Measurements from ENCODE around the gene KCNQ1.

Gene KCNQ1

GRCh38 chr11:2542406-2542805 lies 97.6 kb downstream of the KCNQ1 start:
- no peak overlapping the region for H3K4me2 ChIP-seq (ENCODE audit: insufficient read depth, low read length)

GRCh38 chr11:2547806-2548205 lies 103.0 kb downstream of the KCNQ1 start:
- Histone ChIP-seq H3K4me2 (ENCODE audit: insufficient read depth, low read length) (no peak overlapping the region), H3K9ac (ENCODE audit: low read depth, low read length) (no peak overlapping the region), H3K4me1 (ENCODE audit: insufficient read depth, low read length) (no peaks in the 10 kb centered on the region), H3K9me3 (ENCODE audit: insufficient read depth, low read length, severe bottlenecking) (no peaks in the 10 kb centered on the region), H3K27me3 (ENCODE audit: insufficient read depth, low read length, poor library complexity) (peaks cover 3% of the 10 kb centered on the region), H3K79me2 (ENCODE audit: insufficient read depth, low read length) (no peaks in the 10 kb centered on the region), H4K20me1 (ENCODE audit: insufficient read depth, low read length) (no peaks in the 10 kb centered on the region), H3K36me3 (ENCODE audit: insufficient read depth, low read length) (no peaks in the 10 kb centered on the region), H3K4me3 (ENCODE audit: low read depth in 1 of 2, low read length in 2 of 2) (no peak overlapping the region), H3K27ac (ENCODE audit: low read length) (no peak overlapping the region), H2AFZ (ENCODE audit: low read depth, low read length) (no peak overlapping the region)
- ATAC-seq (ENCODE audit: insufficient read depth, low read depth) (no peak), DNase-seq (no peak)
- TF ChIP-seq CTCF (IDR thresholded peaks at IDR 0.05; ENCODE audit: borderline replicate concordance, extremely low read depth, low read length, poor library complexity, severe bottlenecking) (no peak), EZH2 (IDR thresholded peaks at IDR 0.05; ENCODE audit: borderline replicate concordance, low read depth, low read length, severe bottlenecking) (no peak)

More at GRCh38 chr11:2542406-2542805, 97.6 kb downstream of the KCNQ1 start:
- no peaks in the 10 kb centered on the region for H3K36me3 ChIP-seq (ENCODE audit: insufficient read depth, low read length)
- H3K79me2 ChIP-seq (ENCODE audit: insufficient read depth, low read length), result no peaks in the 10 kb centered on the region
- no peak for ATAC-seq (ENCODE audit: insufficient read depth, low read depth)
- H3K27me3 ChIP-seq (ENCODE audit: insufficient read depth, low read length, poor library complexity), result peaks cover 2% of the 10 kb centered on the region
- no peak overlapping the region for H2AFZ ChIP-seq (ENCODE audit: low read depth, low read length)
- no peaks in the 10 kb centered on the region; the same call in 1 of the 2 replicates for H4K20me1 ChIP-seq (ENCODE audit: insufficient read depth, low read length)
- no peak overlapping the region for H3K4me3 ChIP-seq (ENCODE audit: low read depth in 1 of 2, low read length in 2 of 2)
- TF ChIP-seq EZH2 (IDR thresholded peaks at IDR 0.05; ENCODE audit: borderline replicate concordance, low read depth, low read length, severe bottlenecking), result no peak
- TF ChIP-seq CTCF (IDR thresholded peaks at IDR 0.05; ENCODE audit: borderline replicate concordance, extremely low read depth, low read length, poor library complexity, severe bottlenecking), result no peak
- no peak overlapping the region for H3K9ac ChIP-seq (ENCODE audit: low read depth, low read length)
- H3K4me1 ChIP-seq (ENCODE audit: insufficient read depth, low read length), result no peaks in the 10 kb centered on the region
- H3K9me3 ChIP-seq (ENCODE audit: insufficient read depth, low read length, severe bottlenecking), result no peaks in the 10 kb centered on the region
- no peak for DNase-seq
- H3K27ac ChIP-seq (ENCODE audit: low read length), result no peak overlapping the region

GRCh38 chr11:2548596-2548995 lies 103.8 kb downstream of the KCNQ1 start:
- Histone ChIP-seq H3K9ac (ENCODE audit: low read depth, low read length) (no peak overlapping the region), H3K9me3 (ENCODE audit: insufficient read depth, low read length, severe bottlenecking) (no peaks in the 10 kb centered on the region), H3K27ac (ENCODE audit: low read length) (no peak overlapping the region), H3K4me1 (ENCODE audit: insufficient read depth, low read length) (no peaks in the 10 kb centered on the region), H2AFZ (ENCODE audit: low read depth, low read length) (no peak overlapping the region), H4K20me1 (ENCODE audit: insufficient read depth, low read length) (no peaks in the 10 kb centered on the region), H3K4me2 (ENCODE audit: insufficient read depth, low read length) (no peak overlapping the region), H3K4me3 (ENCODE audit: low read depth in 1 of 2, low read length in 2 of 2) (no peak overlapping the region), H3K79me2 (ENCODE audit: insufficient read depth, low read length) (no peaks in the 10 kb centered on the region), H3K27me3 (ENCODE audit: insufficient read depth, low read length, poor library complexity) (peaks cover 3% of the 10 kb centered on the region), H3K36me3 (ENCODE audit: insufficient read depth, low read length) (no peaks in the 10 kb centered on the region)
- ATAC-seq (ENCODE audit: insufficient read depth, low read depth) (no peak), DNase-seq (no peak)
- no peak for TF ChIP-seq EZH2 (IDR thresholded peaks at IDR 0.05; ENCODE audit: borderline replicate concordance, low read depth, low read length, severe bottlenecking)
- no peak for TF ChIP-seq CTCF (IDR thresholded peaks at IDR 0.05; ENCODE audit: borderline replicate concordance, extremely low read depth, low read length, poor library complexity, severe bottlenecking)

- ATAC-seq (ENCODE audit: insufficient read depth, low read depth) (no peak), DNase-seq (no peak)
- Histone ChIP-seq H3K4me2 (ENCODE audit: insufficient read depth, low read length) (no peak overlapping the region), H3K79me2 (ENCODE audit: insufficient read depth, low read length) (no peaks in the 10 kb centered on the region), H3K4me3 (ENCODE audit: low read depth in 1 of 2, low read length in 2 of 2) (no peak overlapping the region), H4K20me1 (ENCODE audit: insufficient read depth, low read length) (no peaks in the 10 kb centered on the region), H3K4me1 (ENCODE audit: insufficient read depth, low read length) (no peaks in the 10 kb centered on the region), H3K36me3 (ENCODE audit: insufficient read depth, low read length) (no peaks in the 10 kb centered on the region), H2AFZ (ENCODE audit: low read depth, low read length) (no peak overlapping the region), H3K9me3 (ENCODE audit: insufficient read depth, low read length, severe bottlenecking) (no peaks in the 10 kb centered on the region), H3K9ac (ENCODE audit: low read depth, low read length) (no peak overlapping the region), H3K27ac (ENCODE audit: low read length) (no peak overlapping the region), H3K27me3 (ENCODE audit: insufficient read depth, low read length, poor library complexity) (peaks cover 3% of the 10 kb centered on the region)
- no peak for TF ChIP-seq CTCF (IDR thresholded peaks at IDR 0.05; ENCODE audit: borderline replicate concordance, extremely low read depth, low read length, poor library complexity, severe bottlenecking)
- TF ChIP-seq EZH2 (IDR thresholded peaks at IDR 0.05; ENCODE audit: borderline replicate concordance, low read depth, low read length, severe bottlenecking), result no peak
These were observed 104.3 kb downstream of the KCNQ1 start for GRCh38 chr11:2549080-2549479.
